Lower leg skin (tissue), 3 donors: Measurements from ENCODE around the gene SCAMP2.

Experiments used
- POLR2A ChIP-seq, 2 donors: fragments of 450-650 bp; IDR thresholded peaks; one replicate each; pipeline ENCODE4 v1.6.1; 2016 to 2017; ENCODE audit warnings: antibody characterized with exemption in 2 of 2, mild to moderate bottlenecking in 1 of 2, moderate library complexity in 1 of 2
- TF ChIP-seq, protein P1 (sequence below), 3 donors: fragments of 450-650 bp; IDR thresholded peaks; one replicate each; pipeline ENCODE4 v1.5.1; 2016; ENCODE audit warnings: antibody characterized with exemption in 3 of 3, mild to moderate bottlenecking in 3 of 3, moderate library complexity in 2 of 3

- TF ChIP-seq, protein P1, sequence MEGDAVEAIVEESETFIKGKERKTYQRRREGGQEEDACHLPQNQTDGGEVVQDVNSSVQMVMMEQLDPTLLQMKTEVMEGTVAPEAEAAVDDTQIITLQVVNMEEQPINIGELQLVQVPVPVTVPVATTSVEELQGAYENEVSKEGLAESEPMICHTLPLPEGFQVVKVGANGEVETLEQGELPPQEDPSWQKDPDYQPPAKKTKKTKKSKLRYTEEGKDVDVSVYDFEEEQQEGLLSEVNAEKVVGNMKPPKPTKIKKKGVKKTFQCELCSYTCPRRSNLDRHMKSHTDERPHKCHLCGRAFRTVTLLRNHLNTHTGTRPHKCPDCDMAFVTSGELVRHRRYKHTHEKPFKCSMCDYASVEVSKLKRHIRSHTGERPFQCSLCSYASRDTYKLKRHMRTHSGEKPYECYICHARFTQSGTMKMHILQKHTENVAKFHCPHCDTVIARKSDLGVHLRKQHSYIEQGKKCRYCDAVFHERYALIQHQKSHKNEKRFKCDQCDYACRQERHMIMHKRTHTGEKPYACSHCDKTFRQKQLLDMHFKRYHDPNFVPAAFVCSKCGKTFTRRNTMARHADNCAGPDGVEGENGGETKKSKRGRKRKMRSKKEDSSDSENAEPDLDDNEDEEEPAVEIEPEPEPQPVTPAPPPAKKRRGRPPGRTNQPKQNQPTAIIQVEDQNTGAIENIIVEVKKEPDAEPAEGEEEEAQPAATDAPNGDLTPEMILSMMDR (IDR thresholded peaks at IDR 0.05) = no peak
- no peak for TF ChIP-seq POLR2A (IDR thresholded peaks at IDR 0.05)
These were observed 725 bp upstream of the SCAMP2 start for GRCh38 chr15:74873756-74874424.
